T-helper 17 cell (primary cell): ENCODE data around the gene NXPH4. TPM values are rescaled to one million over a fixed set of nuclear protein-coding genes. Genes with fewer than 3 reads are reported as not detected.
A peak's percentile ranks its signal among the peaks of the same experiment; 100 is the strongest.

Experiments
- ATAC-seq: fragments of 150-1000 bp; cut with Tn5 transposase; 2 replicates; pipeline ENCODE4 v1.10.0; 2021; ENCODE audit warnings: mild to moderate bottlenecking, moderate library complexity
- DNase-seq, 3 donors: peaks; one replicate each; pipeline versions ENCODE4 v3.0.0 to v3.0.0-alpha.2; 2020 to 2021
- H3K9me3 ChIP-seq: one replicate; pipeline ENCODE4 v1.7.0; 2013; ENCODE audit warnings: low read length, mild to moderate bottlenecking; ENCODE audit not compliant: control insufficient read depth, poor library complexity, severe bottlenecking
- H3K27ac Mint-ChIP-seq: one replicate; pipeline ENCODE4 v1.8.0; 2022; ENCODE audit warnings: mild to moderate bottlenecking, moderate library complexity, mixed read lengths
- H3K27me3 Mint-ChIP-seq: one replicate; pipeline ENCODE4 v1.8.0; 2022; ENCODE audit warnings: mixed read lengths
- H3K36me3 Mint-ChIP-seq: one replicate; pipeline ENCODE4 v1.8.0; 2022; ENCODE audit warnings: low read depth, mixed read lengths
- H3K4me1 Mint-ChIP-seq: one replicate; pipeline ENCODE4 v1.8.0; 2022; ENCODE audit warnings: mild to moderate bottlenecking, mixed read lengths
- H3K4me3 Mint-ChIP-seq: one replicate; pipeline ENCODE4 v1.8.0; 2022; ENCODE audit warnings: mild to moderate bottlenecking, moderate library complexity, mixed read lengths
- total RNA-seq, 4 donors: library from RNA in 2 of 4; stranded (reverse) in 2 of 4; gene quantifications; one replicate each; pipeline ENCODE4 v1.2.3 and lab custom pipeline; 2022 to 2026

The NXPH4 gene
- total RNA-seq, 2 donors from 2014 or later, result not detected

GRCh38 chr12:57211791-57212700 lies 4.5 kb upstream of the NXPH4 start:
- H3K36me3 Mint-ChIP-seq, result no peaks in the 10 kb centered on the region
- DNase-seq, result no peak

GRCh38 chr12:57212701-57213057 lies 3.9 kb upstream of the NXPH4 start:
- Mint-ChIP-seq H3K4me3 (no peak overlapping the region), H3K27ac (no peak overlapping the region), H3K27me3 (peaks cover 35% of the 10 kb centered on the region), H3K36me3 (no peaks in the 10 kb centered on the region), H3K4me1 (peaks cover 29% of the 10 kb centered on the region)
- H3K9me3 ChIP-seq, result no peaks in the 10 kb centered on the region
- DNase-seq (no peak), ATAC-seq (no peak)

More at GRCh38 chr12:57211791-57212700, 4.5 kb upstream of the NXPH4 start:
- H3K4me3 Mint-ChIP-seq, result no peak overlapping the region
- H3K27me3 Mint-ChIP-seq, result peaks cover 29% of the 10 kb centered on the region
- H3K27ac Mint-ChIP-seq, result no peak overlapping the region
- H3K4me1 Mint-ChIP-seq, result peaks cover 24% of the 10 kb centered on the region
- H3K9me3 ChIP-seq, result no peaks in the 10 kb centered on the region
- no peak for ATAC-seq

- peak overlapping the region; percentile 43 for H3K4me3 Mint-ChIP-seq
- H3K27me3 Mint-ChIP-seq, result peaks cover 40% of the 10 kb centered on the region
These were observed 3.4 kb upstream of the NXPH4 start for GRCh38 chr12:57213058-57213715.

GRCh38 chr12:57213763-57214397 lies 2.7 kb upstream of the NXPH4 start:
- Mint-ChIP-seq H3K27me3 (peaks cover 47% of the 10 kb centered on the region), H3K36me3 (peaks cover 6% of the 10 kb centered on the region), H3K4me3 (peak overlapping the region; percentile 72), H3K27ac (peak overlapping the region; percentile 67), H3K4me1 (peaks cover 37% of the 10 kb centered on the region)
- H3K9me3 ChIP-seq, result no peaks in the 10 kb centered on the region
- no peak for ATAC-seq
- no peak for DNase-seq

More at GRCh38 chr12:57213058-57213715, 3.4 kb upstream of the NXPH4 start:
- Mint-ChIP-seq H3K4me1 (peaks cover 33% of the 10 kb centered on the region), H3K27ac (peak overlapping the region; percentile 67), H3K36me3 (no peaks in the 10 kb centered on the region)
- DNase-seq, result peak; percentile 72 to 77 (median 76)
- ATAC-seq, result peak; percentile 77
- no peaks in the 10 kb centered on the region for H3K9me3 ChIP-seq

- Mint-ChIP-seq H3K4me1 (peaks cover 41% of the 10 kb centered on the region), H3K27ac (no peak overlapping the region), H3K27me3 (peaks cover 52% of the 10 kb centered on the region), H3K36me3 (peaks cover 7% of the 10 kb centered on the region), H3K4me3 (peak overlapping the region; percentile 72)
- DNase-seq (peak; percentile 51 to 54 (median 54)), ATAC-seq (peak; percentile 57)
- H3K9me3 ChIP-seq, result no peaks in the 10 kb centered on the region
These were observed 2.2 kb upstream of the NXPH4 start for GRCh38 chr12:57214398-57214781.

GRCh38 chr12:57215065-57215464 lies 1.5 kb upstream of the NXPH4 start:
- H3K36me3 Mint-ChIP-seq, result peaks cover 9% of the 10 kb centered on the region
- H3K4me3 Mint-ChIP-seq, result peak overlapping the region; percentile 95
- H3K4me1 Mint-ChIP-seq, result peaks cover 44% of the 10 kb centered on the region

GRCh38 chr12:57215668-57216013 lies 953 bp upstream of the NXPH4 start:
- Mint-ChIP-seq H3K4me3 (peak overlapping the region; percentile 95), H3K27ac (peak overlapping the region; percentile 86), H3K36me3 (peaks cover 11% of the 10 kb centered on the region), H3K4me1 (peaks cover 46% of the 10 kb centered on the region), H3K27me3 (peaks cover 62% of the 10 kb centered on the region)
- no peak for DNase-seq
- H3K9me3 ChIP-seq, result no peaks in the 10 kb centered on the region
- peak; percentile 51 for ATAC-seq

More at GRCh38 chr12:57215065-57215464, 1.5 kb upstream of the NXPH4 start:
- DNase-seq (no peak), ATAC-seq (no peak)
- no peaks in the 10 kb centered on the region for H3K9me3 ChIP-seq
- Mint-ChIP-seq H3K27ac (peak overlapping the region; percentile 86), H3K27me3 (peaks cover 59% of the 10 kb centered on the region)

GRCh38 chr12:57216921-57217879 lies 606 bp downstream of the NXPH4 start:
- Mint-ChIP-seq H3K4me3 (peak overlapping the region; percentile 95), H3K27ac (peak overlapping the region; percentile 63), H3K4me1 (peaks cover 58% of the 10 kb centered on the region), H3K36me3 (peaks cover 18% of the 10 kb centered on the region), H3K27me3 (peaks cover 77% of the 10 kb centered on the region)
- ATAC-seq (no peak), DNase-seq (no peak)
- H3K9me3 ChIP-seq, result no peaks in the 10 kb centered on the region

- Mint-ChIP-seq H3K27me3 (peaks cover 87% of the 10 kb centered on the region), H3K4me3 (peak overlapping the region; percentile 80), H3K27ac (no peak overlapping the region), H3K4me1 (peaks cover 62% of the 10 kb centered on the region), H3K36me3 (peaks cover 21% of the 10 kb centered on the region)
- no peaks in the 10 kb centered on the region for H3K9me3 ChIP-seq
- DNase-seq, result no peak
- no peak for ATAC-seq
These were observed 1.6 kb downstream of the NXPH4 start for GRCh38 chr12:57218030-57218853.

- no peaks in the 10 kb centered on the region for H3K9me3 ChIP-seq
- ATAC-seq (no peak), DNase-seq (no peak)
- peaks cover 24% of the 10 kb centered on the region for H3K36me3 Mint-ChIP-seq
- H3K27me3 Mint-ChIP-seq, result peaks cover 87% of the 10 kb centered on the region
- no peak overlapping the region for H3K27ac Mint-ChIP-seq
- no peak overlapping the region for H3K4me3 Mint-ChIP-seq
- peaks cover 55% of the 10 kb centered on the region for H3K4me1 Mint-ChIP-seq
These were observed 2.8 kb downstream of the NXPH4 start for GRCh38 chr12:57219205-57219992.

- Mint-ChIP-seq H3K27me3 (peaks cover 82% of the 10 kb centered on the region), H3K4me1 (peaks cover 52% of the 10 kb centered on the region), H3K36me3 (peaks cover 24% of the 10 kb centered on the region), H3K4me3 (no peak overlapping the region), H3K27ac (no peak overlapping the region)
- ATAC-seq (no peak), DNase-seq (no peak)
- no peaks in the 10 kb centered on the region for H3K9me3 ChIP-seq
These were observed 3.6 kb downstream of the NXPH4 start for GRCh38 chr12:57219993-57220754.
